Body of pancreas (tissue), 4 donors: ENCODE measurements around the gene RRM2. TPM values are rescaled to one million over a fixed set of nuclear protein-coding genes. Genes with fewer than 3 reads are reported as not detected.

Experiments used
- ATAC-seq: fragments of 150-250 bp; one replicate; pipeline ENCODE4 v1.9.1; 2016
- DNase-seq, 4 donors: peaks; one replicate each; pipeline ENCODE4 v3.0.0-alpha.2; 2019
- H3K27ac ChIP-seq, 4 donors: fragments of 200-600 bp; sonication (generic); 1 replicate in 3 of 4; 2 replicates in 1 of 4; pipeline versions ENCODE4 v1.5.1 to v1.6.1; 2016 to 2019; ENCODE audit warnings: mild to moderate bottlenecking in 1 of 4, mixed read lengths in 1 of 4, moderate library complexity in 1 of 4
- H3K27me3 ChIP-seq, 2 donors: fragments of 200-600 bp; sonication (generic); one replicate each; pipeline ENCODE4 v1.6.0; 2016; ENCODE audit warnings: mild to moderate bottlenecking in 1 of 2
- H3K36me3 ChIP-seq, 2 donors: fragments of 200-600 bp; sonication (generic); replicated peaks in 1 of 2; 2 replicates each; pipeline ENCODE4 v1.5.1; 2016; ENCODE audit warnings: low read depth in 2 of 2; ENCODE audit not compliant: insufficient read depth in 1 of 2
- H3K4me1 ChIP-seq: fragments of 200-600 bp; sonication (generic); one replicate; pipeline ENCODE4 v1.6.0; 2016
- H3K4me3 ChIP-seq, 2 donors: fragments of 200-600 bp; sonication (generic); 1 replicate in 1 of 2; 2 replicates in 1 of 2; pipeline ENCODE4 v1.5.1; 2016 to 2019
- H3K9me3 ChIP-seq, 3 donors: fragments of 200-600 bp; sonication (generic); 1 replicate in 2 of 3; 2 replicates in 1 of 3; pipeline ENCODE4 v1.5.1; 2016
- POLR2A ChIP-seq, 3 donors: fragments of 450-650 bp; IDR thresholded peaks; one replicate each; pipeline ENCODE4 v1.6.1; 2016; ENCODE audit warnings: antibody characterized with exemption in 3 of 3, mild to moderate bottlenecking in 2 of 3
- WGBS, 2 donors: methylation state at CpG; one replicate each; pipeline ENCODE4 v1.1.5; 2017; 5-methylcytosine and 5-hydroxymethylcytosine counted together
- intact Hi-C: fragments of 100-400 bp; cut with DNase I; formaldehyde crosslinking; loops from one replicate; pipeline ENCODE4 v1.15.1; 2023
- small RNA-seq: library from RNA; depleted of rRNA; stranded (forward); fragments of <200 nt; gene quantifications from one replicate; pipeline ENCODE3, GENCODE V24; 2016
- total RNA-seq, 2 donors: library from RNA; depleted of rRNA; stranded (reverse); fragments of >200 nt; gene quantifications; one replicate each; pipeline ENCODE4 v1.1.0, GENCODE V29; 2016
- TF ChIP-seq, protein P1 (sequence below), 7 experiments: fragments of 450-650 bp in 4 of 7; fragments of 200-600 bp in 3 of 7; sonication (generic) in 3 of 7; IDR thresholded peaks; one replicate each; pipeline ENCODE4 v1.5.1; 2016 to 2019; ENCODE audit warnings: antibody characterized with exemption in 7 of 7

Gene RRM2
- total RNA-seq, 2 donors from 2014 or later, result not detected

DNA sequence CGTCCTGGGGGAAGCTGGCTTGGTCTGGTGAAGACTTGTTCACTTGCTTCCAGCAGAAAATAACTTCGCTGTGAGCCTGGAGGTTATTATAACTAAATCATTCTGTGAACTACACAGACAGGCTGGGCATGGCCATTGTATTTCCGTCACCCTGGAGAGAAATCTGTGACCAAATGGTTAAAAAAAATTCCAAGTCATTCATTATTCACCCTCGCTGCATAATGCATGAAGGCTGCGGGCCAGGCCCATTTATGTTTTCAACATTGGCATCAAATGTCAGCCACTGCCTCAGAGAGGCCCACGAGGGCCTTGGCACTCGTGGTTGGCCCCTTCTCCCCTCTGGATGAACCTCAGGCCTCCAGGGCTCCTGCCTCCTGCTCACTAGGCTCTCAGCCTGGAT lies 57.7 kb downstream of the RRM2 start:
- Histone ChIP-seq H3K4me1 (no peaks in the 10 kb centered on the region), H3K27me3 (no peaks in the 10 kb centered on the region), H3K36me3 (no peaks in the 10 kb centered on the region), H3K4me3 (no peak overlapping the region), H3K9me3 (no peaks in the 10 kb centered on the region), H3K27ac (no peak overlapping the region)
- DNase-seq (no peak), ATAC-seq (no peak)
- TF ChIP-seq, protein P1, sequence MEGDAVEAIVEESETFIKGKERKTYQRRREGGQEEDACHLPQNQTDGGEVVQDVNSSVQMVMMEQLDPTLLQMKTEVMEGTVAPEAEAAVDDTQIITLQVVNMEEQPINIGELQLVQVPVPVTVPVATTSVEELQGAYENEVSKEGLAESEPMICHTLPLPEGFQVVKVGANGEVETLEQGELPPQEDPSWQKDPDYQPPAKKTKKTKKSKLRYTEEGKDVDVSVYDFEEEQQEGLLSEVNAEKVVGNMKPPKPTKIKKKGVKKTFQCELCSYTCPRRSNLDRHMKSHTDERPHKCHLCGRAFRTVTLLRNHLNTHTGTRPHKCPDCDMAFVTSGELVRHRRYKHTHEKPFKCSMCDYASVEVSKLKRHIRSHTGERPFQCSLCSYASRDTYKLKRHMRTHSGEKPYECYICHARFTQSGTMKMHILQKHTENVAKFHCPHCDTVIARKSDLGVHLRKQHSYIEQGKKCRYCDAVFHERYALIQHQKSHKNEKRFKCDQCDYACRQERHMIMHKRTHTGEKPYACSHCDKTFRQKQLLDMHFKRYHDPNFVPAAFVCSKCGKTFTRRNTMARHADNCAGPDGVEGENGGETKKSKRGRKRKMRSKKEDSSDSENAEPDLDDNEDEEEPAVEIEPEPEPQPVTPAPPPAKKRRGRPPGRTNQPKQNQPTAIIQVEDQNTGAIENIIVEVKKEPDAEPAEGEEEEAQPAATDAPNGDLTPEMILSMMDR (IDR thresholded peaks at IDR 0.05), result no peak
- TF ChIP-seq POLR2A (IDR thresholded peaks at IDR 0.05), result no peak
- 85 to 86% methylated on average over 7 of the region's 7 CpGs for WGBS, 2 donors
- intact Hi-C loops, result no loop called here

Small RNAs within 50 kb of the gene (small RNA-seq; reads per million reads assigned to genes)
- gene RF00410 (not detected), gene RF00568 (not detected)

Other genes with a start within 250 kb of the RRM2 start
- gene GRHL1, start 171.0 kb upstream of the RRM2 start, total RNA-seq, result 1 to 10 TPM; 2.0 to 4.2 TPM
- 10 to 100 TPM; 25.7 to 32.6 TPM for gene KLF11, start 79.2 kb upstream of the RRM2 start, total RNA-seq
- 10 to 100 TPM; 30.4 to 36.6 TPM for gene CYS1, start 42.3 kb upstream of the RRM2 start, total RNA-seq
- gene HPCAL1, start 180.2 kb downstream of the RRM2 start, total RNA-seq, result 10 to 100 TPM; 41.0 to 66.3 TPM